K562 (cell line): ENCODE measurements around the gene GPR176. TPM values are rescaled to one million over a fixed set of nuclear protein-coding genes. Genes with fewer than 3 reads are reported as not detected.

ENCODE experiments used
- ATAC-seq: fragments of 200-7000 bp; cut with Tn5 transposase; 3 replicates; pipeline ENCODE4 v1.9.1; 2020; ENCODE audit warnings: moderate library complexity
- BruUV-seq: library from RNA; stranded (reverse); fragments of 400-500 nt; replicated peaks from 2 replicates; lab custom pipeline; 2021; lab: Mats Ljungman, UMichigan
- CTCF ChIA-PET: fragments of 300-600 bp; formaldehyde crosslinking; extraction: SDS; loops from one replicate; lab custom pipeline; 2021; ENCODE audit warnings: low intra/inter-chr PET ratio; lab: Yijun Ruan, JAX
- POLR2A ChIA-PET: fragments of 300-600, 350-650 bp; sonication (Branson Sonifier 250); formaldehyde crosslinking; extraction: SDS; loops from one replicate; lab custom pipeline; 2021; ENCODE audit warnings: antibody characterized with exemption, inconsistent platforms; lab: Yijun Ruan, JAX
- DNase-seq, 4 experiments: peaks; one replicate each; pipeline versions ENCODE4 v3.0.0 to v3.0.0-alpha.2; 2011 to 2018; ENCODE audit warnings: low spot score in 3 of 4, mixed read lengths in 3 of 4; ENCODE audit errors: extremely low read depth in 1 of 4
- FAIRE-seq: peaks from 2 replicates; lab custom pipeline; 2011; peaks lifted over from hg19 to GRCh38; lab: Jason Lieb, UNC
- H2AFZ ChIP-seq: 2 replicates; pipeline ENCODE4 v1.6.0; 2011; ENCODE audit warnings: low read depth, low read length, control low read depth, inconsistent platforms
- H3K27ac ChIP-seq: fragments of 200-600 bp; 3 replicates; pipeline ENCODE4 v1.8.0; 2011; ENCODE audit warnings: low read depth, mild to moderate bottlenecking, control low read depth, inconsistent platforms, low read length, moderate library complexity, mixed read lengths; ENCODE audit errors: extremely low read depth
- H3K27me3 ChIP-seq, 2 experiments: fragments of 300-600 bp in 1 of 2; 2 replicates in 1 of 2; 3 replicates in 1 of 2; pipeline versions ENCODE4 v1.6.0 to v1.8.0; 2011; ENCODE audit warnings: inconsistent platforms in 2 of 2, low read length in 2 of 2, mild to moderate bottlenecking in 1 of 2, mixed read lengths in 1 of 2, moderate library complexity in 1 of 2; ENCODE audit not compliant: control insufficient read depth in 2 of 2, insufficient read depth in 2 of 2
- H3K36me3 ChIP-seq: fragments of 300-600 bp; 3 replicates; pipeline ENCODE4 v1.8.0; 2011; ENCODE audit warnings: mild to moderate bottlenecking, low read length, inconsistent platforms; ENCODE audit not compliant: control insufficient read depth, insufficient read depth
- H3K4me1 ChIP-seq, 2 experiments: fragments of 200-600 bp in 1 of 2; replicated peaks in 1 of 2; 2 replicates in 1 of 2; 3 replicates in 1 of 2; pipeline versions ENCODE4 v1.5.1 to v1.8.0; 2011; ENCODE audit warnings: inconsistent platforms in 2 of 2, low read length in 2 of 2, mild to moderate bottlenecking in 1 of 2, mixed read lengths in 1 of 2, moderate library complexity in 1 of 2; ENCODE audit not compliant: control insufficient read depth in 2 of 2, insufficient read depth in 2 of 2
- H3K4me2 ChIP-seq: 2 replicates; pipeline ENCODE4 v1.6.1; 2011; ENCODE audit warnings: low read length, control low read depth, inconsistent platforms, mixed read lengths; ENCODE audit not compliant: insufficient read depth
- H3K4me3 ChIP-seq: fragments of 200-600 bp; sonication (generic), shearing (Covaris generic); 2 replicates; pipeline ENCODE4 v1.5.1; 2016; ENCODE audit warnings: control low read depth, inconsistent platforms
- H3K79me2 ChIP-seq: fragments of 200-600 bp; 3 replicates; pipeline ENCODE4 v1.8.0; 2011; ENCODE audit warnings: low read length, inconsistent platforms; ENCODE audit not compliant: control insufficient read depth, insufficient read depth
- H3K9ac ChIP-seq, 2 experiments: 2 replicates each; pipeline versions ENCODE4 v1.6.0 to v1.6.1; 2011; ENCODE audit warnings: low read depth in 2 of 2, low read length in 2 of 2, control low read depth in 1 of 2, inconsistent platforms in 1 of 2, mild to moderate bottlenecking in 1 of 2, mixed read lengths in 1 of 2; ENCODE audit not compliant: insufficient read depth in 1 of 2
- H3K9me1 ChIP-seq: one replicate; pipeline ENCODE4 v1.6.0; 2011; ENCODE audit warnings: inconsistent platforms, mild to moderate bottlenecking, low read length, moderate library complexity; ENCODE audit not compliant: control insufficient read depth, insufficient read depth
- H3K9me3 ChIP-seq: replicated peaks from 2 replicates; pipeline ENCODE4 v1.5.1; 2011; ENCODE audit warnings: low read depth, low read length, inconsistent platforms; ENCODE audit not compliant: control insufficient read depth, insufficient read depth
- H4K20me1 ChIP-seq: replicated peaks from 2 replicates; pipeline ENCODE4 v1.6.1; 2011; ENCODE audit warnings: low read length, inconsistent platforms, mixed read lengths; ENCODE audit not compliant: control insufficient read depth, insufficient read depth
- ATF1 ChIP-seq, 2 experiments: fragments of 450-650 bp in 1 of 2; IDR thresholded peaks; 2 replicates each; pipeline ENCODE4 v1.6.1; 2016; ENCODE audit warnings: missing compliant biosample characterization in 1 of 2, missing genetic modification characterization in 1 of 2
- CHD4 ChIP-seq: fragments of 200-600 bp; sonication (generic); IDR thresholded peaks from 3 replicates; pipeline ENCODE4 v1.6.1; 2012; ENCODE audit warnings: low read depth, mild to moderate bottlenecking, mixed read lengths, low read length, inconsistent platforms; ENCODE audit not compliant: insufficient read depth, insufficient replicate concordance, poor library complexity, severe bottlenecking
- HIVEP1 ChIP-seq: fragments of 250-450 bp; sonication (Bioruptor Pico); IDR thresholded peaks from 2 replicates; pipeline ENCODE4 v1.4.0; 2020; ENCODE audit warnings: mild to moderate bottlenecking
- HNRNPH1 ChIP-seq: fragments of 200-400 bp; formaldehyde crosslinking; optimal IDR thresholded peaks from 2 replicates; pipeline ENCODE3; 2017; ENCODE audit warnings: low read depth, mild to moderate bottlenecking, low read length, moderate library complexity
- NONO ChIP-seq, 2 experiments: fragments of 200-400 bp in 1 of 2; fragments of 450-650 bp in 1 of 2; formaldehyde crosslinking in 1 of 2; IDR thresholded peaks; 2 replicates each; pipeline ENCODE4 v1.6.1; 2017; ENCODE audit warnings: low read depth in 2 of 2, mild to moderate bottlenecking in 2 of 2, moderate library complexity in 2 of 2, low read length in 1 of 2
- POLR2AphosphoS2 ChIP-seq: IDR thresholded peaks from 2 replicates; pipeline ENCODE4 v1.6.1; 2012; ENCODE audit warnings: low read length, improper control_type of control experiment
- PURB ChIP-seq: sonication (generic); formaldehyde crosslinking; IDR thresholded peaks from 2 replicates; pipeline ENCODE4 v1.9.0; 2021; ENCODE audit warnings: low read depth, mild to moderate bottlenecking, missing genetic modification reagents
- RBFOX2 ChIP-seq: fragments of 200-400 bp; formaldehyde crosslinking; IDR thresholded peaks from 2 replicates; pipeline ENCODE4 v1.6.1; 2017; ENCODE audit warnings: low read depth, mild to moderate bottlenecking, low read length, moderate library complexity
- SIRT6 ChIP-seq: IDR thresholded peaks from one replicate; pipeline ENCODE4 v1.6.1; 2012; ENCODE audit warnings: low read depth, mild to moderate bottlenecking, control low read depth, inconsistent platforms, low read length, moderate library complexity
- SLC30A9 ChIP-seq: fragments of 250-450 bp; sonication (Bioruptor Pico); IDR thresholded peaks from 2 replicates; pipeline ENCODE4 v1.8.0; 2022; ENCODE audit warnings: mild to moderate bottlenecking, moderate library complexity
- ZFPM2 ChIP-seq: fragments of 250-450 bp; sonication (Bioruptor Pico); IDR thresholded peaks from 2 replicates; pipeline ENCODE4 v1.5.1; 2022; ENCODE audit warnings: mild to moderate bottlenecking
- ZNF263 ChIP-seq: sonication (generic); formaldehyde crosslinking; IDR thresholded peaks from 2 replicates; pipeline ENCODE4 v1.8.0; 2022; ENCODE audit warnings: mild to moderate bottlenecking, missing genetic modification reagents, borderline replicate concordance
- WGBS: fragments of 100-300 bp; shearing (Covaris generic); methylation state at CpG from one replicate; pipeline ENCODE4 v1.1.6; 2016; ENCODE audit warnings: low coverage, mixed read lengths; ENCODE audit not compliant: insufficient coverage; ENCODE audit errors: missing lambda C conversion rate; 5-methylcytosine and 5-hydroxymethylcytosine counted together
- in situ Hi-C: fragments of 300-500 bp; cut with MboI; formaldehyde crosslinking; loops from 4 replicates; pipeline ENCODE4 v1.15.0; 2018; ENCODE audit warnings: inconsistent platforms, mixed read lengths
- intact Hi-C: fragments of 100-400 bp; cut with micrococcal nuclease; formaldehyde crosslinking; loops from 2 replicates; pipeline ENCODE4 v1.14.2; 2022
- polyA plus RNA-seq, 8 experiments: library from polyadenylated mRNA; depleted of rRNA in 4 of 8; stranded (reverse) in 5 of 8; unstranded in 3 of 8; fragments of >200 nt; fragmentation: Nextera tagmentation in 2 of 8; fragmentation: Illumina TruSeq in 1 of 8; extraction: Ambion mirVana in 2 of 8; extraction: Trizol in 1 of 8; gene quantifications; 2 replicates each; pipeline versions ENCODE4 v1.2.1 to v1.2.3, GENCODE V29; 2011 to 2014; ENCODE audit warnings: inconsistent platforms in 1 of 8, missing spikeins in 1 of 8
- total RNA-seq, 7 experiments: library from RNA; depleted of rRNA in 6 of 7; stranded (reverse); fragments of >200 nt in 6 of 7; fragmentation: Illumina TruSeq in 2 of 7; extraction: Trizol in 2 of 7; gene quantifications; 2 replicates each; pipeline versions ENCODE4 v1.2.1 to v1.2.3, GENCODE V29; 2011 to 2021; ENCODE audit warnings: low replicate concordance in 1 of 7
- TF ChIP-seq, protein P1 (sequence below): fragments of 450-650 bp; formaldehyde crosslinking; IDR thresholded peaks from 2 replicates; pipeline ENCODE4 v1.4.0; 2022; ENCODE audit warnings: mild to moderate bottlenecking, moderate library complexity

Gene GPR176
- total and polyA plus RNA-seq, 9 of the 15 experiments (the other 6 are each of a cell fraction or from before 2014, with no cell fraction given), result 0.03 to 1.2 (median 0.76) TPM

DNA sequence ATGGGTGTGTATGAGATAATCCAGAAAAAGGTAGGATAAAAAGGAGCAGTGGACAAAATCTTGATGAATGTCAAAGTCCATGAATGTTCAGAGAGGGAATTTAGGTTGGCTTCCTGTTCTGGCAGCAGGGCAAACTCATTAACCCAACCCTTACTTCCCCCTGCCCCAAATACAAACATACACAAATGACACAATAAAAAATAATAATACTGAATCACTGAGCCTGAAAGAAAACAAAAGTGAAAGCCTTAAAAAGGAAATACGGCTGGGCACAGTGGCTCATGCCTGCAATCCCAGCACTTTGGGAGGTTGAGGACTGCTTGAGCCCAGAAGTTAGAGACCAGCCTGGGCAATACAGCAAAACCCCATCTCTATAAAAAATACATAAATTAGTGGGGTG is 62.9 kb downstream of the GPR176 start:
- CTCF ChIA-PET, result no interaction called here

More for the DNA sequence above, 62.9 kb downstream of the GPR176 start:
- intact Hi-C loops (no loop called here), in situ Hi-C loops (no loop called here)
- no peak for DNase-seq
- Histone ChIP-seq H2AFZ (no peak overlapping the region), H3K9me1 (no peaks in the 10 kb centered on the region), H3K36me3 (no peaks in the 10 kb centered on the region), H3K79me2 (no peaks in the 10 kb centered on the region), H3K9ac (no peak overlapping the region), H3K4me3 (no peak overlapping the region), H3K4me2 (no peak overlapping the region), H3K4me1 (no peaks in the 10 kb centered on the region), H3K27ac (no peak overlapping the region), H3K9me3 (no peaks in the 10 kb centered on the region), H4K20me1 (no peaks in the 10 kb centered on the region), H3K27me3 (peaks cover 5 to 16% of the 10 kb centered on the region in 2 experiments; a peak in 3 of 5 replicates)
- BruUV-seq, result no TSS peak
- POLR2A ChIA-PET, result interaction anchor here (0.6 kb wide), 1 partner anchor 258 kb away, joined by 3 read pairs; no protein-coding TSS in a partner anchor
- FAIRE-seq, result no peak
- no peak for TF ChIP-seq RBFOX2
- no peak for TF ChIP-seq NONO (IDR thresholded peaks at IDR 0.05; ENCODE audit: low read depth in 2 of 2, low read length in 1 of 2)
- TF ChIP-seq ZNF263 (CRISPR knock-in tag), result no peak
- TF ChIP-seq ZFPM2, result no peak
- no peak for TF ChIP-seq HNRNPH1
- no peak for TF ChIP-seq ATF1 (CRISPR knock-in tag; IDR thresholded peaks at IDR 0.05)
- TF ChIP-seq ATF1 (tag; IDR thresholded peaks at IDR 0.05), result no peak
- no peak for TF ChIP-seq PURB
- no peak for TF ChIP-seq SIRT6
- TF ChIP-seq, protein P1, sequence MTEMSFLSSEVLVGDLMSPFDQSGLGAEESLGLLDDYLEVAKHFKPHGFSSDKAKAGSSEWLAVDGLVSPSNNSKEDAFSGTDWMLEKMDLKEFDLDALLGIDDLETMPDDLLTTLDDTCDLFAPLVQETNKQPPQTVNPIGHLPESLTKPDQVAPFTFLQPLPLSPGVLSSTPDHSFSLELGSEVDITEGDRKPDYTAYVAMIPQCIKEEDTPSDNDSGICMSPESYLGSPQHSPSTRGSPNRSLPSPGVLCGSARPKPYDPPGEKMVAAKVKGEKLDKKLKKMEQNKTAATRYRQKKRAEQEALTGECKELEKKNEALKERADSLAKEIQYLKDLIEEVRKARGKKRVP (CRISPR knock-in tag), result no peak
- no peak for TF ChIP-seq POLR2AphosphoS2
- no peak for TF ChIP-seq CHD4
- TF ChIP-seq SLC30A9 (CRISPR knock-in tag), result no peak
- no peak for TF ChIP-seq HIVEP1
- no peak for ATAC-seq
- 0% methylated on average over 1 of the region's 1 CpG for WGBS
